H1 (cell line): ENCODE results near the gene ZNF469. TPM values are rescaled to one million over a fixed set of nuclear protein-coding genes. Genes with fewer than 3 reads are reported as not detected.

ENCODE experiments used
- GTF2F1 ChIP-seq: IDR thresholded peaks from 2 replicates; pipeline ENCODE4 v1.6.1; 2012; ENCODE audit warnings: low read depth, low read length, improper control_type of control experiment, borderline replicate concordance
- HDAC6 ChIP-seq: IDR thresholded peaks from one replicate; pipeline ENCODE4 v1.7.1; 2012; ENCODE audit warnings: low read depth, mild to moderate bottlenecking, inconsistent platforms, low read length, moderate library complexity
- KDM4A ChIP-seq: IDR thresholded peaks from one replicate; pipeline ENCODE4 v1.7.1; 2012; ENCODE audit warnings: low read depth, mild to moderate bottlenecking, moderate library complexity, low read length, inconsistent platforms; ENCODE audit not compliant: severe bottlenecking
- PHF8 ChIP-seq: fragments of 200-600 bp; sonication (generic); conservative IDR thresholded peaks from 2 replicates; pipeline ENCODE4 v1.7.1; 2012; ENCODE audit warnings: low read depth, mild to moderate bottlenecking, inconsistent platforms, low read length, moderate library complexity
- polyA plus RNA-seq, 7 experiments: library from polyadenylated mRNA; depleted of rRNA in 3 of 7; stranded (reverse) in 5 of 7; unstranded in 2 of 7; fragments of >200 nt in 5 of 7; fragments of 200-250 nt in 2 of 7; gene quantifications; 1 replicate in 5 of 7; 2 replicates in 1 of 7; 4 replicates in 1 of 7; pipeline versions ENCODE4 v1.2.1 to v1.2.3, GENCODE V29; 2011 to 2013; ENCODE audit warnings: missing spikeins in 2 of 7, mixed read lengths in 2 of 7
- total RNA-seq: library from RNA; stranded (reverse); fragmentation: NEBNext Ultra II Directional; extraction: Animal tissue kit (Norgen Biotek cat#: 25700); gene quantifications from 2 replicates; pipeline ENCODE4 v1.2.1, GENCODE V29; 2021

Gene ZNF469
- total and polyA plus RNA-seq, 2 of the 8 experiments (the other 6 are each of a cell fraction or from before 2014, with no cell fraction given), result 0.30 to 1.8 TPM

DNA sequence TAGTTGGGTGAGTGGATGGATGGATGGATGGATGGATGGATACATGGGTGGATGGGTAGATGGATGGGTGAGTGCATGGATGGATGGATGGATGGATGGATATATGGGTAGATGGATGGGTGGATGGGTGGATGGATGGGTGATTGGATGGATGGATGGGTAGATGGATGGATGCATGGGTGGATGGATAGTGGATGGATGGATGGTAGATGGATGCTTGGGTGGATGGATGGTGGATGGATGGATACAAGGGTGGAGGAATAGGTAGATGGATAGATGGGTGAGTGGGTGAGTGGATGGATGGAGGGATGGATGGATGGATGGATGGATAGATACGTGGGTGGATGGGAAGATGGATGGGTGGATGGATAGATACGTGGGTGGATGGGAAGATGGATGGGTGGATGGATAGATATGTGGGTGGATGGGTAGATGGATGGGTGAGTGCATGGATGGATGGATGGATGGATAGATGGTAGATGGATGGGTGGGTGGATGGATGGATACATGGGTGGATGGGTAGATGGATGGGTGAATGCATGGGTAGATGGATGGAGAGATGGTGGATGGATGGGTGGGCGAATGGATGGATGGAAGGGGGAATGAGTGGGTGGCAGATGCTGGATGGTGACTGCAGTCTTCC is 19.0 kb downstream of the ZNF469 start (continued):
- TF ChIP-seq HDAC6 (no peak), GTF2F1 (no peak), PHF8 (no peak), KDM4A (no peak)
